ENCODE results near the gene ZCCHC9.
"Not testable (repeated sequence)": the region's sequence is repeated elsewhere in the genome, so short reads cannot be mapped to it uniquely, and the experiment has no call there.

Gene ZCCHC9

GRCh38 chr5:81305785-81306184 lies 4.4 kb downstream of the ZCCHC9 start:
- DNase-seq (ENCODE audit: low read depth in 2 of 2), result no peak

GRCh38 chr5:81308836-81309235 lies 7.4 kb downstream of the ZCCHC9 start:
- DNase-seq (ENCODE audit: low read depth in 2 of 2), result no peak

GRCh38 chr5:81310402-81311063 lies 9.1 kb downstream of the ZCCHC9 start:
- no peak for DNase-seq (ENCODE audit: low read depth in 2 of 2)

DNA sequence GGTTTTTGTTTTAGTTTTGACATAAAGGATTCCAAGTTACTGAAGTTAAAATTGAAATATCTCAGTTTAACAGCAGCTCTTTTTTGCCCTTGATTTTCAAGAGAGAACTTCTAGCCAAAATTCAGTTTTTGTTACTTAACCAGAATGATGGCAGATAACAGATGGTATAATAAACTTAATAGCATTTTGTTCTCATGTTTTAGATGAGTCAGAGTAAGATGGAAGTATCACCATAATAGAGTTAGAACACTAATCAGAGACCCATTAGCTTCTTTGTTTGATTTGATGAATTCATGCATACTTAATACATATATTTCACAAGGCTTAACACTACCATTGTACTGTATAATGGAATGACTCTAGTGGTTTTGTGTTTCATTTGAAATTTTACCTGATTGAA lies 11.9 kb downstream of the ZCCHC9 start:
- DNase-seq (ENCODE audit: low read depth in 2 of 2), result no peak

DNA sequence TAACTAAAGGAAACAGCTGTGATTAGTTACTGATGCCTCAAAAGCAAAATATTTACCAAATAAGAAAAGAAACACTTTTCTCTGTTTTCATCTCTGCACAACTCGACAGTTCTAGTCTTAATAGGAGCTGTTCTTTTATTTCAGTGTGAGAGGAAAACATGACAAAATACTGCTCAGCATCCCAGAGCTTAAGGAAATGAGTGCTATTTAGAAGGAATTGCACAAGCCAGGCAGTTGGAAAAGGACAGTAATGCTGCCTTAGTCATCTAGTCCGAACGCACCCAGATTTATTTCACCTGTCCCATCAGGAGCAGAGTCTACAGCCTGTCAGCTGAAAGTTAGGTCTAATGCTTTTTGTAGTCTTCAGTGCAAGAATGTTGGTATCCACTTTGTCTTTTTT lies 12.3 kb downstream of the ZCCHC9 start:
- DNase-seq (ENCODE audit: low read depth in 2 of 2), result no peak

GRCh38 chr5:81314581-81314980 lies 13.2 kb downstream of the ZCCHC9 start:
- no peak for DNase-seq (ENCODE audit: low read depth in 2 of 2)

DNA sequence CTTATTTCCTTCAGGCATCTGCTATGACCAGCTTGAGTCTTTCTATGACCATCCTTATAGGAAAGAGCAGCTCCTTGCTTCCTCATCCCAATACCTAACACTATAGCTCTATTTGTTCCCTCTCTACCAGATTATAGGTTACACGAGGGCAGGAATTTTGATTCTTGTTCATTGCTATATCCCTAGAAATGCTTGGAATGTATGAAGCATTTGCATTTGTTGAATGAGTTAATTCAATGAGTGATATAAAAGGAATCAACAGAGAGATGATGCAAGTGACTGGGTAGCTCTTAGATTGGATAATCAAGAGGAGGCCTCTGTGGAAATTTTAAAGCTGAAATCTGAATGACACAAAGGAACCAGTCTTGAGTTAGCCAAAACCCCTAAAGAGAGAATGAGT lies 13.9 kb downstream of the ZCCHC9 start:
- DNase-seq (ENCODE audit: low read depth in 2 of 2), result peak; percentile 46 to 48

DNA sequence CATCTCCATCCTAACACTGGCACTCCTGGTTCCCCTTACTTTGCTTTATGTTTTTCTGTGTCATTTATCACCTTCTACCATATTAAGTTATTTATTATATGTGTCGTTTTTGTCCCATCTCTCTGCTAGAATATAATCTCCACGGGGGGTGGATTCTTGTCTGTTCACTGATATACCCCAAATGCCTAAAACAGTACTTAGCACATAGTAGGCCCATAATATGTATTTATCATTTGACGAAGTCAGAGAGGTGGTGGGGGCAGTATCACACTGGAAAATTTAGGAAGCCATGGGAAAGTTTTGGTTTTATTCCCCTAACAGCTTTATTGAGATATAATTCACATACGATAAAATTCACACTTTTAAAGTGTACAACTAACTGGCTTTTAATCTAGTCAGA lies 14.4 kb downstream of the ZCCHC9 start:
- no peak for DNase-seq (ENCODE audit: low read depth in 2 of 2)

- DNase-seq (ENCODE audit: low read depth in 2 of 2), result no peak
Measured at GRCh38 chr5:81316571-81316970, 15.2 kb downstream of the ZCCHC9 start.

GRCh38 chr5:81317536-81317935 lies 16.1 kb downstream of the ZCCHC9 start:
- no peak for DNase-seq (ENCODE audit: low read depth in 2 of 2)

GRCh38 chr5:81326554-81326953 lies 25.2 kb downstream of the ZCCHC9 start:
- no peak for DNase-seq (ENCODE audit: low read depth in 2 of 2)

- DNase-seq (ENCODE audit: low read depth in 2 of 2), result no peak
Measured at GRCh38 chr5:81334304-81335061, 33.1 kb downstream of the ZCCHC9 start.

GRCh38 chr5:81335946-81336345 lies 34.6 kb downstream of the ZCCHC9 start:
- no peak for DNase-seq (ENCODE audit: low read depth in 2 of 2)

- no peak for DNase-seq (ENCODE audit: low read depth in 2 of 2)
Measured at GRCh38 chr5:81336556-81336955, 35.2 kb downstream of the ZCCHC9 start.

- no peak for DNase-seq (ENCODE audit: low read depth in 2 of 2)
Measured at GRCh38 chr5:81337803-81338202, 36.4 kb downstream of the ZCCHC9 start.

GRCh38 chr5:81338213-81338612 lies 36.8 kb downstream of the ZCCHC9 start:
- not testable (repeated sequence) for DNase-seq (ENCODE audit: low read depth in 2 of 2)

DNA sequence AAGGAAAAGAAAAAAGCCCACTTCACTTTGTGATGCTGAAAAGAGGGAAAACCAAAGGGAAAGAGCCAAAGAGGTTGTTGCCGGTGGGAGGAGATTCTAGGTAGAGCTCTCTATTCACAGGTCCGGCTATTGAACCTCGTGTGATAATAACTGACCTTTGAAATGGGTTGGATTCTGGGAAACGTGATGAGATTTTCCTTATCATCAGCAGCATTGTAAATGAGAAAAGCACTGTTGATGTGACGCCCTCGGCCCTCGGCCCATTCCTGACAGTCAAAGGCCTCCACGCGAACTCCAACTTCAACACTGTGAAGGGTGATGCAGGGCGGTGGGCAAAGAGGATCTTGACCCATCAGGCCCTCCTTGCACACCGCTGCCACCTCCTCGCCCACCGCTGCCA lies 43.3 kb downstream of the ZCCHC9 start:
- DNase-seq (ENCODE audit: low read depth in 2 of 2), result no peak

GRCh38 chr5:81345411-81346003 lies 44.1 kb downstream of the ZCCHC9 start:
- DNase-seq (ENCODE audit: low read depth in 2 of 2), result no peak

GRCh38 chr5:81349161-81349560 lies 47.8 kb downstream of the ZCCHC9 start:
- no peak for DNase-seq (ENCODE audit: low read depth in 2 of 2)

DNA sequence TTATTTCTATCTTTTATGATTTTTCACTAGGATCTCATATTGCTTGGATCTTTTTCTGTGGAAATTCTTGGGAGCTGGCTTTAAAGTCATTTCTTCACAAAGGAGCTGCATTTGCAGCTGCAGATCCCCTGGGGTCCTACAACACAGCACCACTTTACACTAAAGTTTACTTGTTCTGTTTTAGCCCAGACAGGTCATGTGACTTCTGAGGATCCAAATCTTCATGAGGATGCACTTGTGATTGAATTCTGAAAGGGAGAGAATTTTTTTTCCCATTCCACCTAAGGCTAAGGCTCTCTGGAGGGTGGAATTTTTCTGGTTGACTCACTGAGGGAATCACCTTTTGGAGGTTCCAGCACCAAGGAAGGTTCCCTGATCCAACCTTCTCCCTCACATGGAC lies 49.1 kb downstream of the ZCCHC9 start:
- no peak for DNase-seq (ENCODE audit: low read depth in 2 of 2)

DNA sequence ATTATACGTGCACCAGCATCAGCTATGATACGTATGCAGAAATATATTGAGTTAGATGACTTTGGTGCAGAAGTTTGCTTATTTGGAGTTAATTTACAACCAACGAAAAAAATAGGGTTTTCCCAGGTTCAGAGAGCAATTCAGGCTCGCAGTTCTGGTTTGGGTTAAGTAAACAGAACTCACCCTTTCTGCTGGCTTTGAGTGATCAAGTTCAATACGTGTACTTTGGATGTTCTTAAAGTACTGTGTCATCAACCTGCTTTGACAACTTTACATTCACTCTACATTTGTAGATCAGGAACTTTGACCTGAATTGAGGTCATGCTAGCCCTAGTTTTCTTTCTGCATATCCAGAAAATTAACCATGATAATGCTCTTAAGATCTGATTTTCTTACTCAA lies 51.8 kb downstream of the ZCCHC9 start:
- DNase-seq (ENCODE audit: low read depth in 2 of 2), result no peak

DNA sequence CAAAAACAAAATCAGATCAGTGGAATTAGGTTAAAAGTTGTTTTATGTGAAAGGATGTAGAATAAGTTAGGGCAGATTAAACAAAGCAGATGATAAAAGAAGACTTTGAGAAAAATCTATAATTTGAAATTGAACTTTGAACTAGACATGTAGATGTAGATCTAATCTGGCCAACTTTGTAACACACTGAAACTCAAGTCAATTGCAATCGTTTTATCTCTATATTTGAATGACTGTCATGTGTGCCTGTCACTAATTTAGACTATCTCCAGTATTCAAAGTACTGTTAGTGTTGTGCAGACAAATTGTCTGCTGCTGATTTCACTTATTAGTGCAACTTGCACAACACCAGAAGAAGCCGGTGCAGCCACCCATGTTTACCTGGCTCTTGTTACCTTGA lies 52.7 kb downstream of the ZCCHC9 start:
- DNase-seq (ENCODE audit: low read depth in 2 of 2), result no peak
